GM21576 (cell line): Measurements from ENCODE around the gene SLC47A2.

Experiments
- ATAC-seq: cut with Tn5 transposase; IDR thresholded peaks from one replicate; pipeline ENCODE4 v1.9.1; 2021; ENCODE audit warnings: mild to moderate bottlenecking, moderate library complexity; ENCODE audit not compliant: unreplicated experiment

Gene SLC47A2

DNA sequence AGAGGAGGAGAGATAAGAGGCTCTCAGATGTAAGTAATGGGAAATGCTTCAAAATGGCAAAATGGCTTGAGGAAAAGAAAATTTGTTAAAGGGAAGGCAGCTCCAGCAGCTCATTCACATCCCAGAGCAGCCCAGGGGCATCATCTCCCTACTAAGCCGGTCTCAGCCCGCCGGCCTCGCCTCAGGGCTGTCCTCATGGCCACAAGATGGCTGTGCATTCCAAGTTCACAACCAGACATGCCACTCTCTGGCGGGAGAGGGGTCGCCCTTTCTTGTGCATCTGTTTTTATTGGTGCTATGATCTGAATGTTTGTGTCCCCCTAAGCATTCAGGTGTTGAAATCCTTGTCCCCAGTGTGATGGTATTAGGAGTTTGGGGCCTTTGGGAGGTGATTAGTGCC is 13.5 kb upstream of the SLC47A2 start:
- no peak for ATAC-seq

DNA sequence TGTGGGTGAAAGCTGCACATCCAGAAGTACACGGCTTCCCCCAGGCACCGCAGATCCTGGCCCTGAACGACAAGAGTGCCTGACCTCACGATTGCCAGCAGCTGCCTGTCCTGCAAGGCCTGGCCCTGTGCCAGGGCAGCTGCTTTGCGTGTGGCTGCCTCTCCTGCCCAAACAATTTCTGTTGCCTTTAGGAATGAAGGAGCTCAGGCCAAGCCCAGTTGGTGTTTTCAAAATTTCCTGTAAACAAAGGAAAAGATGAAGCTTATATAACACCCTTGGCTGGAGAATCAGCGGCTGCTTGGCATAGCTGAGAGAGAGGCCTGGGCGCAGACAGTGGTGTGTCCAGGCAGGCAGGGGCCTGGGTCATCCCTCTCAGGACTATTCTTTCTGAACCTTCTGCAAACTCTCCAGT is 11.7 kb upstream of the SLC47A2 start:
- no peak for ATAC-seq

DNA sequence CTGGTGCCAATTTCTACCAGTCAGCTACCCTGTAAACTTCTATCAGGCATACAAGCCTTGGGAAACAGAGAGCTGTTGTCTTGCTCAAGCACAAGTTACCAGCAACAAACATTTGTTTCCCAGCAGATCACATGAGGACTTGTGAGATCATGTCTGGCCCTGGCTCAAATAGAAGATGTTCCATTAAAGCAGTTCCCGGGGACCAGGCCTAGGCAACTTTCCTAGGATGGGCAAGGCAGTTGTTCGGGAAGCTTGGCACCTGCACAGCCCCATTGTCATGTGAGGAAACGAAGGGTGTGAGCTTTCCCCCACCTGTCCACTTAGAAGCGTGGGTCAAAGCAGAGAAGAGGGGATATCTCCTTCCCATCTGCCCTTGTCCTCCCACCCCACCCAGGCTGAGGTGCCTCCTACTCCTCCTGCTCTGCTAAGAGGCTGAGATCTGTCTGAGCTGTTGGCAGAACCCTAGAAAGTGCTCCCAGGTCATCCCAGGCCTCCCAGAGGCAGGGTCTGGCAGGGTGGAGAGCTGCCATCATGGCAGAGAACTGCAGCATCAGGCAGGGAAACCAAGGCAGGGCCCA is 11.2 kb upstream of the SLC47A2 start:
- no peak for ATAC-seq

DNA sequence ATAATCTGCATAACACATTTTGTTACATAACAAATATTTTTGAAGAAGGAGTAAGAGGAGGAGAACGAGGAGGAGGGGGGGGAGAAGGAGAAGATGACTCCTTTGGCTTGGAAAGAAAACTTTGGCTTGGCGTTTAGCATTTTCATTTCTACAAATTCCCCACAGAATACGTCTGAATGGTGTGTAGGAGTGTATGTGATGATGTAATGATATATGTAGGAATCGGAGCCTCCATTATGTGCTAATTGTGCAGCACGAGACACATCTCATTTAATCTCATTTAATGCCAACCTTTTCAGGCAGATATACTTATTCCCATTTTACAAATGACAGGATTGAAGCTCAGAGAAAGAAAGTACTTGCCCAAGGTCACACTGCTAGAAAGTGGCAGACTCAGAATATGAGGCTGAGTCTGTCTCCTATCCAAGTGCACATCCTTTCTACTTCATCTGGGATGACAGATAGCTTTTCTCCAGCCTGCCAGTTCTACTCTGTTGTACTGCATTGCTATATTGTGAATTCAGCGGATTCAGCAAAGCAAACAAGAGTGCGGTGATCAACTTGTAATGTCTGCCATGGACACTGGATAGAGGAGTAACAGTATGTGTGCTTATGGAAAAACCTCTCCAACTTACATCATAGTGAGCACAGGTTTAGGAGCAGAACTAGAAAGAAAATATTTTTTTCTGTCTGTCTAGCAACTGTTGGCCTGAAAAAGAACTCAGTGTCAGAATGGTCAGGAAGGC is 10.4 kb upstream of the SLC47A2 start:
- no peak for ATAC-seq

DNA sequence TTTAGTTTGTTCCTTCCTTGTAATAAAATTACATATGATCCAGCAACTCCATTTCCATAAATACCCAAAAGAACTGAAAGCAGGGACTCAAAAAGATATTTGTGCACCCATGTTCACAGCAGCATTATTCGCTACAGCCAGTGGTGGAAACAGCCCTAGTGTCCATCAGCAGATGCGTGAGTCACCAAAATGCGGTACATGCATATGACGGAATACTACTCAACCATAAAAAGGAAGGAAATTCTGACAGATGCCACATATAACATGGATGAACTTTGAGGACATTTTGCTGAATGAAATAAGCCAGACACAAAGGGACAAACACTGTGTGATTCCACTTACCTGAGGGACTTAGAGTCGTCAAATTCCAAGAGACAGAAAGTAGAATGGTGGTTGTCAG is 9.1 kb upstream of the SLC47A2 start:
- ATAC-seq, result no peak

DNA sequence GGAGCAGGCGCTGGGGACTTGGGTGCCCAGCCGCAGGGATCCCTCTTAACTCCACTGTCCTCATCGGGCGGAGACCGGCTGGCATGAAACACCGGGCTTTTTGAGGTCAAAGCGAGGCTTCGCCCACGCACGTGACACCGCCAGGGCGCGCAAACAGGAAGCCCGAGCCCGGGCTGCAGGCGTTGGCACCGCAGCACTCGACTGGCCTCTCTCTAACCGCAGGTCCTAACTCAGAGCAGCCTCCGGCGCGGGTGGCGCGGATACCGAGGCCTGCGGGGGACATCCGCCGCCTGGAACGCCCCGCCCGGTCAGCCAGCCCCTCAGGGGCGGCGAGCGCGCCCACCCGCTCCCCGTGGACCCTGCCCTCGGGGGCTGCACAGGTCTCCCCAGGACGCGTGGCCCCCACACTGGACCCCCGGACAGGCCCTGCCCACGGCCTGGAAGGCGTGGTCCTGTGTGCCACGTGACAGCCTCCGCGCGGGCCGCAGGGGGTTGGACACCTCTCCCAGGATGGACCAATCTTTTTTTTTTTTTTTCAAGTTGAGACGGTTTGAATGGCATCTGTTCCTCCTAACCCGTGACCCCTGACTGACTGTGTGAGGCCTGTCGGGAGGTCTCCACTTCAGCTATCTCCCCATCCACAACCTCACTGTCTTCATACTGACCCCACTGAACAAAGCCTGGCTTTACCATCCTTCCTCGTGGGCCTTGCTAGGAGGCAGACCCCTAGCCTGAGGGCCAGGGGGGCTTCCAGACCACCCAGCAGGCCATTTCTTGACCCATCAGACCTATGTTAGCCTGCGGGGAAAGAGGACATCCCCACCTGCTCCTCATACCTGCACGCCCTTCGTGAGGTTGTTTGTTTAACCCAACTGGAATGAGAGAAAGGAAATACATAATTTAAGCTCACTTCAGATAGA is 8.4 kb upstream of the SLC47A2 start:
- no peak for ATAC-seq

DNA sequence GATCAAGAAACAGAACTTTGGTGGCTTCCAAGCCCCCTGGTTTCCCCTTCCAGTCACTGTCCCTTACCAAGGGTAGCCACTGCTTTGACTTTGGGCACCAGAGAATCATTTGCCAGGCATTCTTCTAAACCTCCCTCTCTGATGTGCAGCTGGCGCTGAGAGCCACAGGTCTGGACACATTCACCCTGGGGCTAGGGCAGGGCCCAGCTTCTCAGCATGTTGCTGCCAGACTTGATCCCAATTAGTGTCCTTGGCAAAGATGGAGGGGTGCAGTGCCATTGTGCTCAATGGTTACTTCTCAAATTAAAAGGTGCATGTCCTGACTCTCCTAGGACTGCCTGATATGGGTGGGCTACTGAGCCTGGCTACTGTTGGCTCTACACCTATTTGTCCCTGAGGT is 7.6 kb upstream of the SLC47A2 start:
- no peak for ATAC-seq

DNA sequence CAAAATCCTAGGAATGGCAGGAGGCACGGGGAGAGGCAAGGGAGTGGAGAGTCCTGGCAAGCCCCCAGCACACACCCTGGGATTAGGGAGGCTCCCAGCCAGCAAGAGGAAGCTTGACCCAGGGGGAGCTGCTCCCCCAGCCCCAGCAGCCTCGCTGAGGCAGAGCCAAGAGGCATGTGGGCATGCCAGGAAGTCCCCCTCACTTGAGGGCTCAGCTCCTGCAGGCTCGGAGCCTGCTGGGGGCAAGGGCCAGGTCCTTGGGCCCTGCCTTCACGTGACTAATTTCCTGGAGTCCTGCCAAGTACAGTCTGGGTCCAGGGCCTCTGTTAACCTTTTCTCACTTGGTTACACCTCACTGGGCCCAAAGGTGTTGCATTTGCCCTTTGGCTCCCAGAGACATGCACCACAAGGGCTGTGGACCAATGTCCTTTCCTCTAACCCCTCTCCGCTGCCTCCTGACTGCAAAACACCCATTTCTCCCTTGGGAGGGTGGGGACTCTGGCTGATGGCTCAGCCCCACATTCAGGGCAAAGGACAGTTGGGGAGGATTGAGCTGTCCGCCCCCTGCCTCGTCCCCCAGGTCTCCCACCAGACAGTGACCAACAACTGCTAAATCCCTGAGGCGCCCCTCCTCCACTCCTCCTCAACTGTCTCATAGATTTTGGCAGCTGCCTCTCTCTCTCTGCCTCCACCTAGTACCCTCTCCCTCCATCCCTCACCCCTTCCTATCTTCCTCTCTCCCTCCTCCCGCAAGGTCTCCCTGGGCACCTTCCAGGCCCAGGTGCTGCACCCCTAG is 4.4 kb upstream of the SLC47A2 start:
- ATAC-seq, result no peak

DNA sequence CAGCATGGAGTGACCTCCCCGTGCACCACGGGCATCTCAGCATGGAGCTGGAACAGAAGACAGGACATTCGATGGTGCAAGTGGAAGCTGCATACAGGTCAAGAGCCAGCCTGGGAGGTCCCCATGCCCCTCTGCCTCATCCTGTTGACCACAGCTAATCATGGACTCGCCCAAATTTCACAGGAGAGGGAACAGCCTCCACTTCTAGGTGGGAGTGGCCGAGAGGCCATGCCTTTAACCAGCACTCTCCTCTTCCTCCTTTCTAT is 3.8 kb upstream of the SLC47A2 start:
- no peak for ATAC-seq

DNA sequence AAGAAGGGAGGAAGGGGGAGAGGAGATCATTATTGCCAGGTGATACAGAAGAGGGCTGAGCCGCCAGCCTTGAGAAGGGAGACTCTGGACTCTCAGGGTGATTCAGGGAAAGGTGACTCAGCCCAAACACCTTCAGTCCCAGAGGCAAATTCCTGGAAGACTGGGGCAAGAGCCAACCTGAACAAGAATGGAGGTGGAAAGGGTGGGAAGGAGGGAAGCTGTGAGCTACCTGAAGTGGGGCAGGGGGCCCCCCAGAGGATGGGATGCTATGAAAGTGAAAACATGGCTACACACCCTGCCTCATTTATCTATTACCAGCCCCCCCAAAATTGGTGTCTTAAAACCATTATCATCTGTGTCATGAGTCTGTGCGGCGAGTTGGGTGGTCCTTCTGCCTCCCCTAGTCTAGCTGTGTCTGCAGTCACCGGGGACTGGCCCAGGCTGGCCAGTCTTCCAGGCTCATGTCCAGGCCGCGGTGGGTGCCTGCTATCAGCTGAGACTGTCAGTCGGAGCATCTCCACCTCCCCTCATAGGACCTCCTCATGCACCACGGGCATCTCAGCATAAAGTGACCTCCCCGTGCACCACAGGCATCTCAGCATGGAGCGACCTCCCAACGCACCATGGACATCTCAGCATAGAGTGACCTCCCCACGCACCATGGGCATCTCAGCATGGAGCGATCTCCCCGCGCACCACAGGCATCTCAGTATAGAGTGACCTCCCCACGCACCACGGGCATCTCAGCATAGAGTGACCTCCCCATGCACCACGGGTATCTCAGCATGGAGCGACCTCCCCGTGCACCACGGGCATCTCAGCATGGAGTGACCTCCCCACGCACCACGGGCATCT is 3.2 kb upstream of the SLC47A2 start:
- no peak for ATAC-seq

DNA sequence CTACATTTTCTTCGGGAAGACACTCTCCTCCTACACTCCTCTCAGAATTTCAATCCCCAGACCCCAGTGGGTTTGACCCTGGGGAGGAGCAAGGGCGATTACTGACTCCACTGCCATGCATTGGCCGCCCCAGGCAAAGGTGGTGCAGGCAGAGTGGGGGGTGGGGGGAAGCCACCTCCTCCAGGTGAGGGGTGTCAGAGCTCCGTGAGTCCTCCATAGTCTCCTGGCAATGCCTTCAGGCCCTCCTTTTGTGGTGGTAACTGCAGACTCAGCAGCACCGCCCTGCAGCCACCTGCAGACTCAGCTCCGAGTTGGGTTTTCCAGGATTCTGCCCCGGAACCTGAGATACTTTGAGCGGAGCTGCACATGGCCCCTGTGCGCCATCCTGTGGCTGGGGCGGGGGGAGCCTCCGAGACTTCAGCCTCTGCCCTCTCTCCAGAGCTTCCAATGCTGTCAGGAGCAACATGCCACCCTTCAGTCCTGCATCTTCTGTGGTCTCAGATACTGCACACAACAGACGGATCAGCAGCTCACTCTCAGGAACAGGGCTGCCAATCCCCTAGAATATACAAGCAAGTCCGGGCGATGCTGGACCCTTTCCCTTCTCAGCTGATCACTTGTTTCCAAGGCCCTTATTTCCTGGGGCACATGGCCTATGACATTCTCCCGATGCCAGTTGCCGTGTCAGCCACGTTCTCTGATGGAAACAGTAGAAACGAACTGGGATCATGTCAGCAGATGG is 2.4 kb upstream of the SLC47A2 start:
- no peak for ATAC-seq

DNA sequence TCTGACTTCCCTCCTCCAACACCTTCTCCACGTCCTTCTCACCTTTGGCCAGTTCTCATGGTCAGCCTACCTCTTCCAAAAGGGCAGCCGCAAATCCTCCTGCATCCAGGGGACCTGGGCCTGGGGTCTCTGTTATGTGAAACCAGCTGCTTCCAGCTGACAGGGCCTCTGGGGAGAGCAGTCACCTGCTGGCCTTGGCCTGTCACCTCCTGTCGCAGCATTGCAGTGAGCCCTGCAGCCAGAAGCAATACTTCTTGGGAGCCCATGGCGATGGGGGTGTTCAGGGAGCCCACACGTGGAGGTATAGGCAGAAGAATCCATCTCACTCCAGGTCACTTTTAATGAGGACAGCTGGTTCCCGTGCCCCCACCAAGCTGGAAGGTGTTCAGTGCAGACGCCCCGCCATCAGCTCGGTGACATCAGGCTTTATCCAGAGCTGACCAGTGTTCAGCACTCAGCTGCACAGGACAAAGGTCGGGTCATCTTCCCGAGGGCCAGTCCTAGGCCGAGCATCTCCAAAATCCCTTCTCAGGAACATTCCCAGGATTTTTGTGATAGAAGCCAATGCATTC is 1.7 kb upstream of the SLC47A2 start:
- ATAC-seq, result no peak

DNA sequence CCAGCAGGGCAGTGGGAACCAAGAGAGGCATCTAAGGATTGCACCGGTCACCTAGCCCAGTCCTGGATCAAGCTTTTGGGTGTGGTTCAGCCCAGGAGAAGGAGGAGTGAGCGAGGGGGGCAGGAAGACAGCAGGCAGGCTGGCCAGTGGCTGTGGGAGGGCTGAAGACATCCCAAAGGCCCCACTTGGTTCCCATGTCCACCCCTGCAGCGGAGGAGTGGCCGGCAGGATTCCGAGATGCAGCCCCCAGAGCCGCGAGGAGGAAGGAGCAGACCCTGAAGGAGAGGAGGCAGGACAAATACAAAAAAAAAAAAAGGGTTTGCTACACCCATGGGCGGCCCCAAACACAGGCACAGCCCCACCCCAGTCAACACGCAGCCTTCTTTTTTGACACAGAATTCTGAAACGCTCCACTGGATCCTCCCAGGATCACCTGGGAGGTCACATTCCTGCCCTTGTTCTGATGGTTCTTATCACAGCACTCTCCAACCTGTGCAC is 1.1 kb upstream of the SLC47A2 start:
- ATAC-seq, result no peak

DNA sequence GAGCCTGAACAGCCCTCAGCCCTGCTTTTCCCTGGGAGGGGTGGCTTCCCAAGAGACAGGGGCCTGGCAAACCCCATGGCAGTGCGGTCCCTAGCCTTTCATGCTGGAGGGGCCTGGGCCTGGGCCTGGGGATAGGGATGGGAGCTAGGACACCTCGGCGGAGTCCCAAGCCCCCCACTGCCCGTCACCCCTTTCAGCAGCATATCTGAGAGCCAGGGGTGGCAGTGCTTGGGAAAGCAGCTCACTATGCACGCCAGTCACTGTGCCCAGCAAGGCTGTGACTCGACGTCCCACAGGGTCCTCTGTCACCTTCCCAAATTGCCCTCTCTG is 612 bp upstream of the SLC47A2 start:
- ATAC-seq, result no peak

DNA sequence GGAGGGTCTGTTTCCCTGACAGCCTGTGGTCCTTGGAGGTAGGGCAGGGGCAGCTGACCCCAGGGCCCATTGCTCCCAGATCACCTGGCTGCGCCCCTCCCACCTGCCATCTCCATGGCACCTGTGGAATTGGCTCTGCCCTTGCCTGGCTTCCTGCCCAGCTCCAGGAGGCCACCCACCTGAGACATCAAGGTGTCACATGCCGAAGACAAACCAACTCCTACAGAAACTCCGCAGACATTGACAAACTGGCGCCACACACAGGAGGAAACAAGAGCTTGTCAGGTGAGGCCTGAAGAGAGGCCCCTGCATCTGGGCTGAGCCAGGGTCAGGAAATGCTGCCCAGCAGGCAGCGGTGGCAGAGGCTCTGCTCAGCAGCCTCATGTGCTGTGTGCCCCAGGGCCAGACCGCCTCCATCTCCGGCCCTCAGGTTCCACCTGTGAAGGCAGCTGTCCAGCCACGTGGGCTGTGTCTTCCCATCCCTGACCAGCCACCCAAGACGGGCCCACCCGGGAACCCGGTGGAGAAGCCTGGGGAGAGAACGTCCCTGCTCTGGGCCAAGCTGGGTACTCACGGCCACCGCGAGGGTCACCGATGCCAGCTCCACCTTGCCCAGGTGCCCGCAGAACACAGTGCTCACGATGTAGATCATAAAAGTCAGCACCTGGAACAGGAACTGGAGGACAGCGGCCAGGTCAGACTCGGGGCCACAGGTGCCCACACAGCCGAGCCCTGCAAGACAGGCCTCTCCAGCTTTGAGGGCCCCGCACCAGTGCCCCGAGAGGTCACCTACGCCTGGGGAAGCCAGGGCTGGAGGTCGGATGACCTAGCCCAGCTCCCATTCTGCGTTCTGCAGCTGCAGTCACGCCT is 1.6 kb downstream of the SLC47A2 start:
- no peak for ATAC-seq

DNA sequence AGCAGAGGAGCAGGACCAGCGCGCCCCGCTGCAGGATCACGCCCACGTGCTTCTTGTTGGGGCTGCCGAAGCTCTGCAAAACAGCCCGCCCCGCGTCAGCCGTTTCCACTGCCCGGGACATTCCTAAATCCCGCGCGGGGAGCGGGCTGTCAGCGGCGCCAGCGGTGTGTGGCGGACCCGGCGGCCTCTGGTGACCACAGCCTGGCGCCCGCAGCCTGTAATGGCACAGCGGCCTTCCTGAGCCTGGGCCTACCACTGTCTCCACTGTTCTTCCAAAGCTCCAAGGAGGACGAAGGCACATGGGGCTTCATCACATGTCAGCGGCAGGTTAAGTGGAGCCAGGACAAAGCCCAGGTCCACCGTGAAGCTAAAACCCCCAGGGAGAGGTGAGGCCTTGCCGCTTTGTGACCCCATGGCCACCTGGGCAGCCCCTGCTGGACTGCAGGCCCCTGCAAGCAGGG is 2.5 kb downstream of the SLC47A2 start:
- ATAC-seq, result no peak

DNA sequence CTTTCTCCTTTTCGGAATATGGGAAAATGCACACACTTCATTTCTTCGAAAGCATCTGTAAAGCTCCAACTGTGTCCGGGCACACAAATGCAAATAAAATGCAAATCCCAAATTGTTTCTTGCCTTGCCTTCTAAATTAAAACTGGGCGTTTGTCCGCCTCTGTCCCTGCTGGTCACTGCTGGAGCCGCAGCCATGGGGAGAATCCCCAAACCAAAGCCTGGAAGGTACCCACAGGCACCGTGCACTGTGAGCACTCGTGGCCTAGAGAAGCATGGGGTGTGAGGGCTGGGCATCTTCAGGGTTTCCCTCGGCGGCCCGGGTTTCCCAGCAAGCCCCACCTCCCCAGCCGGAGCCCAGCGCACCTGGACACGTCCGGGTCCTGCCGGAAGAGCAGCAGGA is 2.9 kb downstream of the SLC47A2 start:
- no peak for ATAC-seq

DNA sequence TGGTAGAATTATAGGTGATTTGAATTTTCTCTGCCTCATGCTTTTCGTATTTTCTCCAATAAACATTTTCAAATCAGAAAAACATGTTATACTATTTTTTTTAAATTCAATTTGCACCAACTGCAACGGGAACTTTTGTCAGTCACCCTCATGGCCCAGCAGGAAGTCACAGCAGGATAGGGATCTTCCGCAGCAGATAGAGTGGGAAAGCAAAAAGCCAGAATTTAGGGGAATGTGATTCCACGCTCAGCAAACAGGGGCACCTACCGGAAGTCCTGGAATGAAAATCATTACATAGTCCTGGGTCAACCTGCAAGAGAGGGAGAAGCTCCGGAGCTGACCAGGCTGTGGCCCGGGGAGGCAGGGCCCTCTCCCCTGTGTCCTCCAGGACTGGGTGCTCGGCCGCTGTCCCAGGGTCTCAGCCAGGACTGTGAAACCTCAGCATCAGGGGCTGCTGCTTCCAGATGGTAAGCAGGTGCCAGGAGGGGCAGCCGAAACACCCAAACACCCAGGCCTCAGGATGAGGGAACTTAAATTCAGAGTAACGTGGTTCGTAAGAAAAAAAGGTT is 3.9 kb downstream of the SLC47A2 start:
- ATAC-seq, result no peak
